Measurements from ENCODE around the gene LTBP1. TPM values are rescaled to one million over a fixed set of nuclear protein-coding genes. Genes with fewer than 3 reads are reported as not detected.
A peak's percentile ranks its signal among the peaks of the same experiment; 100 is the strongest.

The LTBP1 gene
- total RNA-seq, 3 donors from 2014 or later (not counting 1 experiment from before 2014, with no cell fraction given): 1.7 to 4.7 (median 3.5) TPM

- Histone ChIP-seq H3K36me3 (ENCODE audit: control insufficient read depth, insufficient read depth, low read length) (no peaks in the 10 kb centered on the region), H3K4me1 (ENCODE audit: control insufficient read depth, insufficient read depth, low read length) (no peaks in the 10 kb centered on the region), H3K4me3 (ENCODE audit: low read length) (no peak overlapping the region), H3K27ac (ENCODE audit: low read length) (no peak overlapping the region), H3K27me3 (ENCODE audit: control insufficient read depth, insufficient read depth, low read length) (no peaks in the 10 kb centered on the region), H3K9me3 (ENCODE audit: control insufficient read depth, insufficient read depth, low read length) (no peaks in the 10 kb centered on the region)
- no peak overlapping the region for H3K27ac Mint-ChIP-seq
- WGBS (ENCODE audit: insufficient coverage): 71% methylated on average over 3 of the region's 3 CpGs
- no peak overlapping the region for H3K4me3 Mint-ChIP-seq
- DNase-seq (no peak), ATAC-seq (no peak)
- no peaks in the 10 kb centered on the region for H3K4me1 Mint-ChIP-seq
- no peak for TF ChIP-seq CTCF (IDR thresholded peaks at IDR 0.05)
- H3K36me3 Mint-ChIP-seq: no peaks in the 10 kb centered on the region
- intact Hi-C loops (cut with micrococcal nuclease): no loop called here
- H3K27me3 Mint-ChIP-seq (ENCODE audit: low read depth in 2 of 2): no peaks in the 10 kb centered on the region
- no peaks in the 10 kb centered on the region for H3K9me3 Mint-ChIP-seq
Observed at GRCh38 chr2:33184041-33184440, 237.3 kb downstream of the LTBP1 start.

GRCh38 chr2:33186937-33187336, 240.2 kb downstream of the LTBP1 start:
- Histone ChIP-seq H3K4me3 (ENCODE audit: low read length) (no peak overlapping the region), H3K27ac (ENCODE audit: low read length) (no peak overlapping the region), H3K4me1 (ENCODE audit: control insufficient read depth, insufficient read depth, low read length) (no peaks in the 10 kb centered on the region), H3K27me3 (ENCODE audit: control insufficient read depth, insufficient read depth, low read length) (no peaks in the 10 kb centered on the region), H3K36me3 (ENCODE audit: control insufficient read depth, insufficient read depth, low read length) (no peaks in the 10 kb centered on the region), H3K9me3 (ENCODE audit: control insufficient read depth, insufficient read depth, low read length) (no peaks in the 10 kb centered on the region)
- ATAC-seq (no peak), DNase-seq (no peak)
- intact Hi-C loops (cut with micrococcal nuclease): no loop called here
- Mint-ChIP-seq H3K4me1 (no peaks in the 10 kb centered on the region), H3K9me3 (no peaks in the 10 kb centered on the region), H3K27me3 (ENCODE audit: low read depth in 2 of 2) (peaks cover 0 to 6% of the 10 kb centered on the region in 2 donors), H3K27ac (no peak overlapping the region), H3K36me3 (no peaks in the 10 kb centered on the region), H3K4me3 (no peak overlapping the region)
- no peak for TF ChIP-seq CTCF (IDR thresholded peaks at IDR 0.05)
- 78% methylated on average over 6 of the region's 6 CpGs for WGBS (ENCODE audit: insufficient coverage)

GRCh38 chr2:33188799-33189198, 242.0 kb downstream of the LTBP1 start:
- Histone ChIP-seq H3K9me3 (ENCODE audit: control insufficient read depth, insufficient read depth, low read length) (no peaks in the 10 kb centered on the region), H3K4me1 (ENCODE audit: control insufficient read depth, insufficient read depth, low read length) (no peaks in the 10 kb centered on the region), H3K27me3 (ENCODE audit: control insufficient read depth, insufficient read depth, low read length) (no peaks in the 10 kb centered on the region), H3K27ac (ENCODE audit: low read length) (no peak overlapping the region), H3K4me3 (ENCODE audit: low read length) (no peak overlapping the region), H3K36me3 (ENCODE audit: control insufficient read depth, insufficient read depth, low read length) (no peaks in the 10 kb centered on the region)
- Mint-ChIP-seq H3K9me3 (no peaks in the 10 kb centered on the region), H3K27me3 (ENCODE audit: low read depth in 2 of 2) (peaks cover 0 to 6% of the 10 kb centered on the region in 2 donors), H3K4me3 (no peak overlapping the region), H3K27ac (no peak overlapping the region), H3K4me1 (no peaks in the 10 kb centered on the region), H3K36me3 (no peaks in the 10 kb centered on the region)
- DNase-seq (no peak), ATAC-seq (no peak)
- 95% methylated on average over 3 of the region's 3 CpGs for WGBS (ENCODE audit: insufficient coverage)
- intact Hi-C loops (cut with micrococcal nuclease): no loop called here
- no peak for TF ChIP-seq CTCF (IDR thresholded peaks at IDR 0.05)

GRCh38 chr2:33190393-33190937, 243.7 kb downstream of the LTBP1 start:
- Histone ChIP-seq H3K36me3 (ENCODE audit: control insufficient read depth, insufficient read depth, low read length) (no peaks in the 10 kb centered on the region), H3K4me3 (ENCODE audit: low read length) (no peak overlapping the region), H3K9me3 (ENCODE audit: control insufficient read depth, insufficient read depth, low read length) (no peaks in the 10 kb centered on the region), H3K27ac (ENCODE audit: low read length) (no peak overlapping the region), H3K4me1 (ENCODE audit: control insufficient read depth, insufficient read depth, low read length) (no peaks in the 10 kb centered on the region), H3K27me3 (ENCODE audit: control insufficient read depth, insufficient read depth, low read length) (no peaks in the 10 kb centered on the region)
- intact Hi-C loops (cut with micrococcal nuclease): no loop called here
- no peak overlapping the region for H3K27ac Mint-ChIP-seq
- no peaks in the 10 kb centered on the region for H3K9me3 Mint-ChIP-seq
- no peak overlapping the region for H3K4me3 Mint-ChIP-seq
- H3K4me1 Mint-ChIP-seq: no peaks in the 10 kb centered on the region
- peak in 1 of 3 donors; percentile 50 for ATAC-seq
- peaks cover 0 to 6% of the 10 kb centered on the region in 2 donors for H3K27me3 Mint-ChIP-seq (ENCODE audit: low read depth in 2 of 2)
- TF ChIP-seq CTCF (IDR thresholded peaks at IDR 0.05): no peak
- H3K36me3 Mint-ChIP-seq: no peaks in the 10 kb centered on the region
- no peak for DNase-seq
- WGBS (ENCODE audit: insufficient coverage): 62% methylated on average over 5 of the region's 5 CpGs

Data from natural killer cell (primary cell).